ENCODE measurements around the gene IGSF6.

DNA sequence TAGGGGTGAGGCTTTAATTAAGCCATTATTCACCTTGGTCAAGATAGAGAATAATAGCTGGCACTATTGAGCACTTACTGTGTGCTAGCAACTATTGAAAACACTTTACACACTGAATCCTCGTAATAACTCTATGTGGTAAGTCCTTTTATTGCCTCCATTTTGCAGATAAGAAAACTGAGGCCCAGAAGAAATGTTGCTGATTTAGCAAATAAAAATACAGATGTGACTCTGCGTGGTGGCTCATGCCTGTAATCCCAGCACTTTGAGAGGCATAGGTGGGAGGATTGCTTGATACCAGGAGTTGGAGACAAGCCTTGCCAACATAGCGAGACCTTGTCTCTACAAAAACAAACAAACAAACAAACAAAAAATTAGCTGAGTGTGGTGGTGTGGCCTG lies 30.8 kb upstream of the IGSF6 start:
- no peak for TF ChIP-seq POLR2A (IDR thresholded peaks at IDR 0.05)
- TF ChIP-seq, protein P1, sequence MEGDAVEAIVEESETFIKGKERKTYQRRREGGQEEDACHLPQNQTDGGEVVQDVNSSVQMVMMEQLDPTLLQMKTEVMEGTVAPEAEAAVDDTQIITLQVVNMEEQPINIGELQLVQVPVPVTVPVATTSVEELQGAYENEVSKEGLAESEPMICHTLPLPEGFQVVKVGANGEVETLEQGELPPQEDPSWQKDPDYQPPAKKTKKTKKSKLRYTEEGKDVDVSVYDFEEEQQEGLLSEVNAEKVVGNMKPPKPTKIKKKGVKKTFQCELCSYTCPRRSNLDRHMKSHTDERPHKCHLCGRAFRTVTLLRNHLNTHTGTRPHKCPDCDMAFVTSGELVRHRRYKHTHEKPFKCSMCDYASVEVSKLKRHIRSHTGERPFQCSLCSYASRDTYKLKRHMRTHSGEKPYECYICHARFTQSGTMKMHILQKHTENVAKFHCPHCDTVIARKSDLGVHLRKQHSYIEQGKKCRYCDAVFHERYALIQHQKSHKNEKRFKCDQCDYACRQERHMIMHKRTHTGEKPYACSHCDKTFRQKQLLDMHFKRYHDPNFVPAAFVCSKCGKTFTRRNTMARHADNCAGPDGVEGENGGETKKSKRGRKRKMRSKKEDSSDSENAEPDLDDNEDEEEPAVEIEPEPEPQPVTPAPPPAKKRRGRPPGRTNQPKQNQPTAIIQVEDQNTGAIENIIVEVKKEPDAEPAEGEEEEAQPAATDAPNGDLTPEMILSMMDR (IDR thresholded peaks at IDR 0.05), result no peak
